Sigmoid colon (tissue), 4 donors: ENCODE results near the gene CEP63.

Source experiments
- CTCF ChIP-seq, 4 experiments: fragments of 450-650 bp in 3 of 4; fragments of 200-600 bp in 1 of 4; IDR thresholded peaks; one replicate each; pipeline ENCODE4 v1.5.1; 2016 to 2019; ENCODE audit warnings: antibody characterized with exemption in 4 of 4, mild to moderate bottlenecking in 3 of 4, moderate library complexity in 2 of 4
- POLR2A ChIP-seq, 2 donors: fragments of 450-650 bp; IDR thresholded peaks; one replicate each; pipeline ENCODE4 v1.6.1; 2016; ENCODE audit warnings: antibody characterized with exemption in 2 of 2, mild to moderate bottlenecking in 2 of 2, moderate library complexity in 2 of 2
- POLR2AphosphoS5 ChIP-seq, 4 donors: sonication (generic); formaldehyde crosslinking; IDR thresholded peaks; one replicate each; pipeline ENCODE4 v1.6.1; 2017; ENCODE audit warnings: antibody characterized with exemption in 4 of 4

- no peak for TF ChIP-seq CTCF (IDR thresholded peaks at IDR 0.05)
- TF ChIP-seq POLR2A (IDR thresholded peaks at IDR 0.05), result no peak
- TF ChIP-seq POLR2AphosphoS5 (IDR thresholded peaks at IDR 0.05), result no peak
These were observed 49.5 kb downstream of the CEP63 start for GRCh38 chr3:134535186-134535970.
